Endodermal cell (in vitro differentiated cells): ENCODE measurements around the gene MYH1. TPM values are rescaled to one million over a fixed set of nuclear protein-coding genes. Genes with fewer than 3 reads are reported as not detected.

Experiments used
- DNase-seq: peaks from one replicate; pipeline ENCODE4 v3.0.0-alpha.2; 2017
- H3K27ac ChIP-seq: 2 replicates; pipeline ENCODE4 v1.5.1; 2013; ENCODE audit warnings: mild to moderate bottlenecking, low read depth, low read length, moderate library complexity
- H3K27me3 ChIP-seq: 2 replicates; pipeline ENCODE4 v1.6.1; 2013; ENCODE audit warnings: mild to moderate bottlenecking, low read length, moderate library complexity; ENCODE audit not compliant: insufficient read depth, control insufficient read depth, poor library complexity, severe bottlenecking
- H3K36me3 ChIP-seq: 2 replicates; pipeline ENCODE4 v1.7.0; 2013; ENCODE audit warnings: mild to moderate bottlenecking, low read length, moderate library complexity; ENCODE audit not compliant: control insufficient read depth, insufficient read depth
- H3K4me1 ChIP-seq: one replicate; pipeline ENCODE4 v1.7.0; 2013; ENCODE audit warnings: low read length; ENCODE audit not compliant: control insufficient read depth, insufficient read depth
- H3K4me3 ChIP-seq: 2 replicates; pipeline ENCODE4 v1.5.1; 2013; ENCODE audit warnings: mild to moderate bottlenecking, low read length, moderate library complexity
- H3K9ac ChIP-seq: 2 replicates; pipeline ENCODE4 v1.6.1; 2013; ENCODE audit warnings: mild to moderate bottlenecking, low read length, moderate library complexity; ENCODE audit not compliant: poor library complexity, severe bottlenecking; ENCODE audit errors: extremely low read depth
- H3K9me3 ChIP-seq: 2 replicates; pipeline ENCODE4 v1.6.1; 2013; ENCODE audit warnings: mild to moderate bottlenecking, low read length, moderate library complexity; ENCODE audit not compliant: control insufficient read depth
- H3K27ac Mint-ChIP-seq: 2 replicates; pipeline ENCODE4 v1.8.0; 2020; ENCODE audit warnings: mixed read lengths
- H3K27me3 Mint-ChIP-seq: 2 replicates; pipeline ENCODE4 v1.8.0; 2021; ENCODE audit warnings: mild to moderate bottlenecking, mixed read lengths; ENCODE audit not compliant: insufficient read depth
- H3K36me3 Mint-ChIP-seq: 2 replicates; pipeline ENCODE4 v1.8.0; 2020; ENCODE audit warnings: low read depth, mixed read lengths
- H3K4me1 Mint-ChIP-seq: 2 replicates; pipeline ENCODE4 v1.8.0; 2020; ENCODE audit warnings: mixed read lengths
- H3K4me3 Mint-ChIP-seq: 2 replicates; pipeline ENCODE4 v1.8.0; 2020; ENCODE audit warnings: mild to moderate bottlenecking, moderate library complexity, mixed read lengths
- H3K9me3 Mint-ChIP-seq: 2 replicates; pipeline ENCODE4 v1.8.0; 2020; ENCODE audit warnings: mild to moderate bottlenecking, mixed read lengths
- WGBS, 2 experiments: methylation state at CpG; one replicate each; pipeline versions ENCODE4 v1.1.5 to v1.1.7; 2013; ENCODE audit warnings: missing lambda C conversion rate in 2 of 2, mixed read lengths in 1 of 2; ENCODE audit not compliant: insufficient coverage in 1 of 2, insufficient read length in 1 of 2; 5-methylcytosine and 5-hydroxymethylcytosine counted together
- long read RNA-seq, 4 experiments: library from polyadenylated mRNA in 2 of 4; library from RNA in 1 of 4; library from capped mRNA in 1 of 4; stranded (forward) in 3 of 4; unstranded in 1 of 4; transcript quantifications; one replicate each; pipeline ENCODE4 v2.0.0, GENCODE V29; 2020 to 2021; ENCODE audit warnings: inconsistent platforms in 1 of 4
- polyA plus RNA-seq, 2 experiments: library from polyadenylated mRNA; stranded (reverse); fragments of 50-300 nt; gene quantifications; one replicate each; pipeline ENCODE4 v1.2.3, GENCODE V29; 2013
- total RNA-seq, 2 donors: library from RNA; stranded (reverse); fragmentation: NEBNext Ultra II Directional in 1 of 2; extraction: Animal tissue kit (Norgen Biotek cat#: 25700) in 1 of 2; gene quantifications; 2 replicates in 1 of 2; 3 replicates in 1 of 2; pipeline ENCODE4 v1.2.1, GENCODE V29; 2021
- TF ChIP-seq, protein P1 (sequence below): fragments of 200-600 bp; sonication (generic); conservative IDR thresholded peaks from 2 replicates; pipeline ENCODE4 v1.5.0; 2021; ENCODE audit warnings: antibody characterized with exemption, mild to moderate bottlenecking

The MYH1 gene
- total RNA-seq, result not detected
- polyA plus RNA-seq (2013, experiment 1 of 2), result not detected
- polyA plus RNA-seq (2013, experiment 2 of 2), result not detected
- long read RNA-seq, experiment 1, result 0 reads
- long read RNA-seq, experiment 2, result 0 reads
- long read RNA-seq, experiment 3, result 0 reads
- long read RNA-seq, experiment 4, result 0 reads

- H3K4me1 Mint-ChIP-seq, result no peaks in the 10 kb centered on the region
- H3K9me3 ChIP-seq, result no peaks in the 10 kb centered on the region
- no peak within 1 kb of the TSS for H3K9ac ChIP-seq
- H3K27ac Mint-ChIP-seq, result no peak within 1 kb of the TSS
- no peaks in the 10 kb centered on the region for H3K27me3 Mint-ChIP-seq
- no peak within 1 kb of the TSS for H3K4me3 ChIP-seq
- H3K27ac ChIP-seq, result no peak within 1 kb of the TSS
- 88 to 100% methylated on average over 2 to 11 of the region's 11 CpGs for WGBS, 2 experiments
- H3K27me3 ChIP-seq, result no peaks in the 10 kb centered on the region
- no peak within 1 kb of the TSS for H3K4me3 Mint-ChIP-seq
- no peaks in the 10 kb centered on the region for H3K9me3 Mint-ChIP-seq
- H3K36me3 ChIP-seq, result no peaks in the 10 kb centered on the region
- DNase-seq, result no peak
- no peaks in the 10 kb centered on the region for H3K36me3 Mint-ChIP-seq
- no peaks in the 10 kb centered on the region for H3K4me1 ChIP-seq
- TF ChIP-seq, protein P1, sequence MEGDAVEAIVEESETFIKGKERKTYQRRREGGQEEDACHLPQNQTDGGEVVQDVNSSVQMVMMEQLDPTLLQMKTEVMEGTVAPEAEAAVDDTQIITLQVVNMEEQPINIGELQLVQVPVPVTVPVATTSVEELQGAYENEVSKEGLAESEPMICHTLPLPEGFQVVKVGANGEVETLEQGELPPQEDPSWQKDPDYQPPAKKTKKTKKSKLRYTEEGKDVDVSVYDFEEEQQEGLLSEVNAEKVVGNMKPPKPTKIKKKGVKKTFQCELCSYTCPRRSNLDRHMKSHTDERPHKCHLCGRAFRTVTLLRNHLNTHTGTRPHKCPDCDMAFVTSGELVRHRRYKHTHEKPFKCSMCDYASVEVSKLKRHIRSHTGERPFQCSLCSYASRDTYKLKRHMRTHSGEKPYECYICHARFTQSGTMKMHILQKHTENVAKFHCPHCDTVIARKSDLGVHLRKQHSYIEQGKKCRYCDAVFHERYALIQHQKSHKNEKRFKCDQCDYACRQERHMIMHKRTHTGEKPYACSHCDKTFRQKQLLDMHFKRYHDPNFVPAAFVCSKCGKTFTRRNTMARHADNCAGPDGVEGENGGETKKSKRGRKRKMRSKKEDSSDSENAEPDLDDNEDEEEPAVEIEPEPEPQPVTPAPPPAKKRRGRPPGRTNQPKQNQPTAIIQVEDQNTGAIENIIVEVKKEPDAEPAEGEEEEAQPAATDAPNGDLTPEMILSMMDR, result no peak
Observed at GRCh38 chr17:10518271-10519037, at the start of gene MYH1. Gene MYH1 (minus strand): TSS chr17:10518542. CDS start chr17:10516642, 1,900 bp downstream.

- H3K4me3 Mint-ChIP-seq, result no peak overlapping the region
- Histone ChIP-seq H3K36me3 (no peaks in the 10 kb centered on the region), H3K27ac (no peak overlapping the region), H3K27me3 (no peaks in the 10 kb centered on the region), H3K9me3 (no peaks in the 10 kb centered on the region), H3K9ac (no peak overlapping the region), H3K4me3 (no peak overlapping the region), H3K4me1 (no peaks in the 10 kb centered on the region)
- TF ChIP-seq, protein P1, result no peak
- no CpG with 5 or more reads among the region's 2 CpGs for WGBS, 2 experiments
- no peaks in the 10 kb centered on the region for H3K36me3 Mint-ChIP-seq
- H3K27me3 Mint-ChIP-seq, result no peaks in the 10 kb centered on the region
- H3K4me1 Mint-ChIP-seq, result no peaks in the 10 kb centered on the region
- no peaks in the 10 kb centered on the region for H3K9me3 Mint-ChIP-seq
- no peak for DNase-seq
- no peak overlapping the region for H3K27ac Mint-ChIP-seq
Observed at GRCh38 chr17:10563991-10564660, 45.8 kb upstream of the MYH1 start.

- H3K4me3 ChIP-seq, result no peak overlapping the region
- H3K27me3 ChIP-seq, result no peaks in the 10 kb centered on the region
- Mint-ChIP-seq H3K9me3 (no peaks in the 10 kb centered on the region), H3K4me1 (peaks cover 9% of the 10 kb centered on the region), H3K4me3 (no peak overlapping the region), H3K27me3 (no peaks in the 10 kb centered on the region), H3K36me3 (no peaks in the 10 kb centered on the region), H3K27ac (no peak overlapping the region)
- H3K9ac ChIP-seq, result no peak overlapping the region
- DNase-seq, result no peak
- no peaks in the 10 kb centered on the region for H3K4me1 ChIP-seq
- TF ChIP-seq, protein P1, result no peak
- no peaks in the 10 kb centered on the region for H3K9me3 ChIP-seq
- H3K27ac ChIP-seq, result no peak overlapping the region
- no peaks in the 10 kb centered on the region for H3K36me3 ChIP-seq
- WGBS, 2 experiments, result 80 to 83% methylated on average over 4 to 6 of the region's 6 CpGs
Observed at GRCh38 chr17:10558049-10558448, 39.7 kb upstream of the MYH1 start.
